ENCODE results near the gene CFAP46. TPM values are rescaled to one million over a fixed set of nuclear protein-coding genes. Genes with fewer than 3 reads are reported as not detected.

CFAP46 gene
- total and polyA plus RNA-seq, 9 of the 15 experiments (the other 6 are each of a cell fraction or from before 2014, with no cell fraction given), result not detected

DNA sequence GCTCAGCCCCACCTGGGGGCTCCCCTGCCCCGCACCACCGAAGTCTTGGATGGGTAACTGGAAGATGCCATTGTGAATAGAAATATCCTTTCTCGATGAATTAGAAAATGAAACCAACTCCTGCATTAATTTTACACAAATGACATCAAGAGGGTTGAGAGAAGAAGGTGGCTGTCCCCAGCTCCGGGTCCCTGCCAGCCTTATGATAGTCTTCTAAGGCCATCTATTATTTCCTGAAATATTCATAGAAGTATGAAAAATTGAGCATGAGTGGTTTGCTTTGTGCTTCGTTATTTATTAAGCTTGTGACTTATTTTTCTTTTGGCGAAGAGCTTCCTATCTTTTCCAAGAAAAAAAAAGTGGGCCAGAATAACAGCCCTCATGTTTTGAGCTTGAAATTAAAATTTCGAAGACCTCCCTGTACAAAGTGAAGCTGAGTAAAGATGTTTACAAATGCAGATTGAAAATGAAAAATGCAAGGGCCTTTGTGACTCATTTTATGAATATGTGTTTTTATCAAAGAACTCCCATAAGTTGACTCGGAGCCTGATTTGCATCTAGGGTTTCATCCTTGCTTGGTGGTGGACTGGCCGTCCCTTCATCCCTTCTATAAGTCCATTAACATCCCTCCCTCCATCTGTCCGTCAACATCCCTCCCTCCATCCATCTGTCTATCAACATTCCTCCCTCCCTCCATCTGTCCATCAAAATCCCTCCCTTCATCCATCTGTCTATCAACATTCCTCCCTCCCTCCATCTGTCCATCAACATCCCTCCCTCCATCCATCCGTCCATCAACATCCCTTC, 20.5 kb upstream of the CFAP46 start:
- Histone ChIP-seq H3K27me3 (ENCODE audit: control insufficient read depth in 2 of 2, insufficient read depth in 2 of 2, low read length in 2 of 2) (peaks cover 0 to 56% of the 10 kb centered on the region in 2 experiments; a peak in 3 of 5 replicates), H3K9me3 (replicated peaks; ENCODE audit: control insufficient read depth, insufficient read depth, low read depth, low read length) (no peaks in the 10 kb centered on the region), H3K9me1 (ENCODE audit: control insufficient read depth, insufficient read depth, low read length) (no peaks in the 10 kb centered on the region), H2AFZ (ENCODE audit: low read depth, low read length) (no peak overlapping the region), H3K79me2 (ENCODE audit: control insufficient read depth, insufficient read depth, low read length) (no peaks in the 10 kb centered on the region), H3K36me3 (ENCODE audit: control insufficient read depth, insufficient read depth, low read length) (no peaks in the 10 kb centered on the region), H3K4me2 (ENCODE audit: insufficient read depth, low read length) (no peak overlapping the region), H3K27ac (ENCODE audit: extremely low read depth, low read depth, low read length) (no peak overlapping the region), H3K4me3 (no peak overlapping the region), H3K9ac (ENCODE audit: insufficient read depth in 1 of 2, low read depth in 2 of 2, low read length in 2 of 2) (no peak overlapping the region), H4K20me1 (replicated peaks; ENCODE audit: control insufficient read depth, insufficient read depth, low read length) (no peaks in the 10 kb centered on the region), H3K4me1 (replicated peaks in 1 of 2; ENCODE audit: control insufficient read depth in 2 of 2, insufficient read depth in 2 of 2, low read length in 2 of 2) (peaks cover 0 to 8% of the 10 kb centered on the region in 2 experiments; a peak in 2 of 5 replicates)
- no peak for ATAC-seq
- FAIRE-seq, result no peak
- in situ Hi-C loops (cut with MboI) (no loop called here), intact Hi-C loops (cut with micrococcal nuclease) (no loop called here)
- TF ChIP-seq, protein P1, sequence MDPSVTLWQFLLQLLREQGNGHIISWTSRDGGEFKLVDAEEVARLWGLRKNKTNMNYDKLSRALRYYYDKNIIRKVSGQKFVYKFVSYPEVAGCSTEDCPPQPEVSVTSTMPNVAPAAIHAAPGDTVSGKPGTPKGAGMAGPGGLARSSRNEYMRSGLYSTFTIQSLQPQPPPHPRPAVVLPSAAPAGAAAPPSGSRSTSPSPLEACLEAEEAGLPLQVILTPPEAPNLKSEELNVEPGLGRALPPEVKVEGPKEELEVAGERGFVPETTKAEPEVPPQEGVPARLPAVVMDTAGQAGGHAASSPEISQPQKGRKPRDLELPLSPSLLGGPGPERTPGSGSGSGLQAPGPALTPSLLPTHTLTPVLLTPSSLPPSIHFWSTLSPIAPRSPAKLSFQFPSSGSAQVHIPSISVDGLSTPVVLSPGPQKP (CRISPR knock-in tag; IDR thresholded peaks at IDR 0.05), result no peak
- TF ChIP-seq, protein P2, sequence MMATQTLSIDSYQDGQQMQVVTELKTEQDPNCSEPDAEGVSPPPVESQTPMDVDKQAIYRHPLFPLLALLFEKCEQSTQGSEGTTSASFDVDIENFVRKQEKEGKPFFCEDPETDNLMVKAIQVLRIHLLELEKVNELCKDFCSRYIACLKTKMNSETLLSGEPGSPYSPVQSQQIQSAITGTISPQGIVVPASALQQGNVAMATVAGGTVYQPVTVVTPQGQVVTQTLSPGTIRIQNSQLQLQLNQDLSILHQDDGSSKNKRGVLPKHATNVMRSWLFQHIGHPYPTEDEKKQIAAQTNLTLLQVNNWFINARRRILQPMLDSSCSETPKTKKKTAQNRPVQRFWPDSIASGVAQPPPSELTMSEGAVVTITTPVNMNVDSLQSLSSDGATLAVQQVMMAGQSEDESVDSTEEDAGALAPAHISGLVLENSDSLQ (IDR thresholded peaks at IDR 0.05), result peak; percentile 59
- WGBS (ENCODE audit: insufficient coverage, low coverage, missing lambda C conversion rate), result 4% methylated on average over 9 of the region's 11 CpGs
- CTCF ChIA-PET (ENCODE audit: low intra/inter-chr PET ratio), result no interaction called here
- DNase-seq (ENCODE audit: extremely low read depth in 1 of 4, low spot score in 3 of 4), result no peak
- no TSS peak for BruUV-seq (replicated peaks)
- POLR2A ChIA-PET, result interaction anchor here (0.5 kb wide), 1 partner anchor 15 kb away, joined by 3 read pairs; no protein-coding TSS in a partner anchor
